Hematopoietic multipotent progenitor cell treated with erythropoietin and hydrocortisone succinate and interleukin-3 and kit ligand, for 4 days (in vitro differentiated cells): ENCODE results near the gene KCP.

Experiments
- DNase-seq: peaks from one replicate; pipeline ENCODE4 v3.0.0-alpha.2; 2015

KCP gene

DNA sequence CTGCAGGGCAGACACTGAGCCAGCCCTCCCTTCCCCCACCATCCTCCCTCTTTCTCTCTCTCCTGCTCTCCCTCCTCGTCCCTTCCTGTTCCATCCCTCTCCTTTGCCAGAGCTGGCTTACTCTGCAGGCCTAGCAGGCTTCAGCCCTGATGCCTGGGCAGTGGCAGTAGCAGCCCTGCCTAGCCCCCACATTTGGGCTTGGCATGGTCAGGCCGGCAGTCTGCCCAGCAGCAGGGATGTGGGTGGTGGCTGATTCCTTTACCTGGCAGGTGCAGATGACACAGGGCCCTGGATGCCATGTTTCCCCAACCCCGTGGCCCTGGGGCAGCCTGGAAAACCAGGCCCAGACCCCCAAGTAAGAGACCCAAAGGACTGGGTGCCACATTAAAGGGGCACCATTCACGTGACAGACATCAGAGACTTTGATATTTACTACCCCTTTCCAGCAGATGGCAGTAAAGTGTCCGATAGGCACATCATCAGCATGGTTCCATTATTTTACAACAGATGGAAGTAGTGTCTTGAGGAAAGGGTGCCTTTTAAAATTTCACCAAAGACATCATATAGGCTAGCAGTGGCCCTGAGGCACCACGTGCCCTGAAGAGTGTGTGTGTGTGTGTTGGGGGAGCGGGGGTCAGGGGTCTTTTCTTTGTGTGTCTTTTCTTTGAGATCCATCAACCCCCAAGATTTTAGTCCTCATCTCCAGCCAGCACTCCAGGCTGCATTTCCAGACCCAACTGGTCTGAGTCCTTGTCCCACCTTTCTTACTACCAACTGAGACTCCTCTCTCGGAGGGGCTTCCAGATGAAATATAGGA is 5.9 kb downstream of the KCP start:
- peak; percentile 86 for DNase-seq

DNA sequence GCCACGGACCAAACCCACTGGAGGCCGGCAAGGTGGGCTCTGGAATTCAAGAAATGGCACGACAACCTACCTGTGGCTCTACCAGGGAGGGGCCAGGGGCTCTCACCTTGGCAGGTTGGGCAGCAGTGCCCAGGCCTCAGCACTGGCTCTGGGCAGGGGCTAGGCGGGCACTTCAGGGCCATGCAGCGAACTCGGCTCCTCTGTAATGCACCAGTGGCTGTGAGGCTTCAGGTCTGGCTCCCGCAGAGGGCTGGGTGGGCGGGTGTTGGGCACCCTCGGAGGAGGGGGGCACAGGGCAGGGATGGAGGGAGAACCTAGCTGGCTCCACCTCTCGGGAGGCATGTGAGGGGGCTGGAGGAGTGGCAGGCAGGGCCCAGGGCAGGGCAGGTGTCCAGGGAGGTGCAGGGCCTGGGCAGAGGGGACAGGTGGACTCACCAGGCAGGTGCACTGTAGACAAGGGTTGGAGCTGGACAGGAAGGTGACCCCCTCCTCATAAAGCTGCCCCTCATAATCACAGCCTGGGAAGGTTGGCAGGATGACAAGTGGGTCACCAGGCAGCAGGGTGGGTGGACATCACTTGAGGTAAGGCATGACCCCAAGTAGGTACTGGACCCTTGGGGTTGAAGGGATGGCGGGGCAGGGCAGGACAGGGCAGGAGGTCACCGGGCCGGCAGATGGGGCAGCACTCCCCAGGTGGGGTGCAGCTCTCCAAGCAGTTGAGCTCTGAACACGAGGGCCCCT is 6.7 kb downstream of the KCP start:
- DNase-seq, result no peak

DNA sequence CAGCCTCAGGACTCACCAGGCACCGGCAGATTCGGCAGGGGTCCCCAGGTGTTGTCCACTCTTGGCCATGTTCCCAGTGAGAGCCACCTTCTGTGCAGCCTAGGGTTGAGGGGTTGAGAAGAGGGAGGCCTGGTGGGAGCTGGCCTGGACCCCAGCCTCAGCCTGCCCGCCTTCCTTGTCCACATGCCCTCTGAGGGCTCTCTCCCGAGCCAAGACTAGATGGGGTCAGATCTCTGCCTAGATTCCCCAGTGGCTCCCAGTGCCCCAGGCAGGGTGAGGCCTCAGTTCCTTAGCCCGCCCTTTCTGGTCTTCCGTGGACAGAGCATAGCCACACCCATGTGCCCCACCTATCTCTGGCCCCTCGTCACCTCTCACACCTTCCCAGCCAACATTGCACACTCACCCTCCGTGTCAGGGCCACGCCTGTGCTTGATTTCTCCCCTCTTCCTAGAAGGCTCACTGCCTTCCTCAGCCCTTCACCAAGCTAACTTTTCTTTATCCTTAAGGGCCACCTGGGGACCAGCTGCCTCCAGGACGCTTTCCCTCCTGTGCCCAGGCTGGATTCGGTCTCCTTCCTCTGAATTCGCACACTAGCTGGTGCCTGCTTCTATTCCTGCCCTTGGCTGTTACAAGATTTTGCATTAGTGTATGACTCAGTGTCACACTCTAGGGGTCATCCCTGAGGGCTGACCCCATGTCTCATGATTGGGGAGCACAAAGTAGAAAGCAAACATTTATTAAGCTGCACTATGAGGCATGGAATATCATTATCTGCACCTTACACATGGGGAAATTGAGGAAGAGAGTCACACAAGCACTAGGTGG is 7.5 kb downstream of the KCP start:
- DNase-seq, result no peak

- no peak for DNase-seq
Measured at GRCh38 chr7:128900237-128900636, 10.3 kb downstream of the KCP start.

GRCh38 chr7:128899392-128899791 is 11.1 kb downstream of the KCP start:
- no peak for DNase-seq

- no peak for DNase-seq
Measured at GRCh38 chr7:128895320-128895719, 15.2 kb downstream of the KCP start.

GRCh38 chr7:128894101-128894440 is 16.4 kb downstream of the KCP start:
- DNase-seq, result no peak

- no peak for DNase-seq
Measured at GRCh38 chr7:128893251-128894100, 17.0 kb downstream of the KCP start.

- no peak for DNase-seq
Measured at GRCh38 chr7:128892521-128893250, 17.8 kb downstream of the KCP start.

DNA sequence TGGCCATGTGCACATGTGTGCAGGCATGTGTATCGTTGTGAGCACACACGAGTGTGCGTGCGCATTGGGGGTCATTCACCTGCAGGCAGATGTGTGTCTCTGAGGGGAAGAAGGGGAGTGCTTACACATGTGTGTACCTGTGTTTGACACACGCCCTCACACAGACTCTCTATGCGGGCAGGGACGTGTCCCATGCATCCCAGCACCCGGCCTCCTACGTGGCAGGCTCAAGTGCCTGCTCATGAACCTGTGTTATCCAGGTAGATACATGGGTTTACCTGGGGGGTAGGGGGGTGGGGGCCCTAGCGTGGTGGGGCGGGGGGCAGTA is 18.6 kb downstream of the KCP start:
- DNase-seq, result no peak

- DNase-seq, result no peak
Measured at GRCh38 chr7:128891110-128891941, 19.2 kb downstream of the KCP start.

DNA sequence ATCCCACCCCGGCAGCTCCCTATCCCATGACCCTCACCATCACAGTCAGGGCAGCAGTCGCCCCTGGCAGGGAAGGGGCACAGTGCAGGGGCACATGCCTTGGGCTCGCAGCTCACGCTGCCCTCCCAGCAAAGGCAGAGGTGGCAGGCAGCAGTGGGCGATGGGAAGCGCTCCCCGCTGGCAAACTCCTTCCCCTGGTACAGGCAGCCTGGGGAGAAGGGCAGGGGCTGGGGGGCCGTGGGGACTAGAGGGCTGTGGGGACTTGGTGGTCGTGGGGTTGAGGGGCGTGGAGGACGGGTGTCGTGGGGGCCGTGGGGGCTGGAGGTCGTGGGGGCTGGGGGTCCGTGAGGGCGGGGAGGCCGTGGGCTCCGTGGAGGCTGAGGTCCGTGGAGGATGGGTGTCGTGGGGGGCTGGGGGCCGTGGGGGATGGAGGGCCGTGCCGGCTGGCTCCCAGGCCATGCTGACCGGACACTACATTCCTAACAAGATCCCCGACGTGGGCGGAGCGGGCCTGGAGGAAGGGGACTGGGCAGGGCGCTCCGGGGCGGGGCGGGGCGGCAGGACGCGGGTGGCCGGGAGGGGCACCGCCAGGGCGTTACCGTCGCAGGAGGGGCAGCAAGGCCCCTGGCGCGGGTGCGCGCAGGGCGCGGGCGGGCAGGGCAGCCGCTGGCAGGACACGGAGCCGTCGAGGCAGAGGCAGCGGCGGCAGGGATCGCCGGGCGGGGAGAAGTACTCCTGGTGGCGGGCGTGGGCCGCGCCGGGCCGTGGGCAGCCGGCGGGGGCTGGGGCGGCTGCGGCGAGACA is 20.0 kb downstream of the KCP start:
- DNase-seq, result peak; percentile 34

GRCh38 chr7:128889121-128889520 is 21.4 kb downstream of the KCP start:
- DNase-seq, result no peak

- DNase-seq, result no peak
Measured at GRCh38 chr7:128888756-128889095, 21.8 kb downstream of the KCP start.

DNA sequence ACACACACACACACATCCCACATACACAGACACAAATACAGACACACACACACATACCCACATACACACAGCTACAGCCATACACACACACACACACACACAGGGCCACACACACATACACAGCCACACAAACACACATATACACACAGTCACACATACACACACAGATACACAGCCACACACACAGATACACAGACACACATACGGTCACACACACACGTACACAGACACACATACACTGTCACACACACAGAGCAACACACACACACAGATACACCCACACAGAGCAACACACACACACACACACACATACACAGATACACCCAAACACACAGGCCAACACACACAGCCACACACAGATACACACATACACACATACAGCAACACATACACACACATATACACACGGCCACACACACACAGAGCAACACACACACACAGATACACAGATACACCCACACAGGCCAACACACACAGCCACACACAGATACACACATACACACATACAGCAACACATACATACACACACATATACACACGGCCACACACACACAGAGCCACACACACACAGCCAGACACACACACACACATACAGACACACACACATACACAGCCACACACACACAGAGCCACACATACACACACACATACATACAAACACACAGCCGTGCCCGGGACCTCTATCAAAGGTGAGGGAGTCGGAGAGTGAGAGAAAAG is 22.3 kb downstream of the KCP start:
- DNase-seq, result no peak

GRCh38 chr7:128887169-128888038 is 23.1 kb downstream of the KCP start:
- DNase-seq, result no peak

GRCh38 chr7:128886391-128887168 is 23.9 kb downstream of the KCP start:
- no peak for DNase-seq
